Stimulated activated CD4-positive, alpha-beta T cell treated with anti-CD3 and anti-CD28 coated beads, Interleukin-12 subunit alpha, Interleukin-12 subunit beta, amount 100 ng/mL, for 4 hours (primary cell): Measurements from ENCODE around the gene PEX14.

Experiments
- DNase-seq: peaks from one replicate; pipeline ENCODE4 v3.0.0-alpha.2; 2020

The PEX14 gene

DNA sequence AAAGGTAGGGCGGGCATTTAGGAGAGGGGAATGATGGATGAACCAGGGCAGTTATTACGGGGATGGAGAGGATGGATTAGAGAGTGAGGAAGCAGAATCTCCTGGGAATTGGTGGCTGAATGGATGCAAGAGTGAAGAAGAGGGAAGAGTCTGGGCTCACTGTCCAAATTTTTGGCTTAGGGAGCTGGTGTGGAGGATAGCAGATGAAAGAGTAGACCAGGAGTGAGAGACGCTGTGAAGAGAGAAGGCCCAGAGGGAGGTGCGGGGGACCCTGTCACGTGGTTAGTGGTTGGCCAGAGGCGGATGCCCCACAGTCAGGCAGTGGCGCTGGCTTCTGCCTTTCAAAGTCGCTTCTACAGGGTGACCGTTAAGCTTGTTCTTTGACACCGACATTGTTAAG lies 78.4 kb downstream of the PEX14 start:
- DNase-seq: no peak

DNA sequence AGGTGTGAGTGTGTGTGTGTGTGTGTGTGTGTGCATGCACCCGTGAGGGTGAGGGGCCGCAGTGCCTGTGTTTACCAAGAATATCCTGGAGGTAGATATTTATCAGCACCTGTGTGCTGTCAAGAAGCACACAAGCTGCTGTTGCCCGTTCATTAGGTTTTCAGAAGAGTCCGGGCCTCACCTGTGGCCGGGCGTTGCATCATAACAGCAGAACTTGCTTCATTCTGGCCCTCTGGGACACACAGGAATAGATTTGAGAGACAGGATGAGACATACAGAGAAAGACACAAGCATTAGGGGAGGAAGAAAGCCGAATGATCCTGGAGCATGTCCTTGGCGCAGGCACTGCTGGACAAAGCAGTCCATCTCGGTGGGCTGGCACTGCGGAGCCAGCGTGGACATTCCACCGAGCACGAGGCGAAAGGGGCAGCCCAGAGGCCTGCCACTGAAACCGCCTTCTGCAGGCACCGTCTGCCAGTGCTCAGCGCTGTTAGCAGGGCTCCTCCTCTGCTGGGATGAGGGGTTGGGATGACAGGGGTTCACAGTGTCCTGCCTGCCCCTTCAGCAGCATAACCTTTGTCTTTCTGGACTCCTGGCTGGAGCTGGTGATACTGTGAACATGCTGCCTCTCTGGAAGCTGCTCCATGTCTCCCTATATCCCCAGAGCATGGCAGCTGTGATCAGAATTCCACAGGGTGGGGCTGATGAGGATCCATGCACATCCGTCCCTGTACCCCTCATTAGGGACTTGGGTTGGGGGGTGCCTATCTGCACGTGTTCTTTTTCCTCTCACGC lies 81.1 kb downstream of the PEX14 start:
- DNase-seq: no peak

DNA sequence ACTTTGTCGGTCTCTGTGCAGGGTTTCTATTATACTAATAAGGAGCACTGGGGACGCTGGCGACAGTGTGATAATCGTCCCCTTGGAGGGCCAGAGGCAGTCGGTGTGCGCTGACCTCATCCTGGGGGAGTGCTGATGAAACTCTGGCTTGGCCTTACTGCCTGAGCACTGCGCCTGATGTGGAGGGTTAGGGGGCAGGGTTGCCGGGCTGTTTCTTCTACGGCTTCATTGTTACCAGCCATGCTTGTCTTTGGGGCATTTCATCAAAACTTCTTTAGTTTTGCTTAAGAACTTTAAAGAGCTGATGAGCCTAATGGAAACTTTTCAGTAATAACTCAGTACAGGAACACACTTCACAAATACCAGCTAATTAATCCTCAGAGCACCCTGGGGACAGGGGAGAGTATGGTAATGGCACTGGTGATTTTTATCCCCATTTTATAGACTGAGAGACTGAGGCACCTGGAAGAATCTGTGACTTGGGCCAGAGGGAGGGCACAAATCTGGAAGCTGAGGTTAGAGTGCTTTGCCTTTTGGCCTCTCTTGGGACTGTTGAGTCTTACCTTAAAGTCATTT lies 81.8 kb downstream of the PEX14 start:
- DNase-seq: no peak

DNA sequence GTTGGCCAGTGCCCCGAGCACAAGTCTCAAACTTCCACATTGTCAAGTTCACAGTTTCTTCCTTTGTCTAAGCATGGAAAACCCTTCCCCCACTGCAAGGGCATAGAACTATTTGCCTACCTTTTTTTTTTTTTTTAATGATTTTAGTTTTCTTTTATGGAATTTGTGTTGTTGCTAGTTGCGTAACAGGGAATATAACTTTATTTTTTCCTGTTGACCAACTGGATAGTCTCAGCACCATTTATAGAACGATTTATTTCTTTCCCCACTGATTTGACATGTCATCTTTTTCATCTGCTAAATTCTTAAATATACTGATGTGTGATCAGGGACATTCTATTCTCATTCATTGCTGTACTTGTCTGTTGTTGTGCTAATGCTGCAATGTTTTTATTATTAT lies 83.0 kb downstream of the PEX14 start:
- DNase-seq: no peak

DNA sequence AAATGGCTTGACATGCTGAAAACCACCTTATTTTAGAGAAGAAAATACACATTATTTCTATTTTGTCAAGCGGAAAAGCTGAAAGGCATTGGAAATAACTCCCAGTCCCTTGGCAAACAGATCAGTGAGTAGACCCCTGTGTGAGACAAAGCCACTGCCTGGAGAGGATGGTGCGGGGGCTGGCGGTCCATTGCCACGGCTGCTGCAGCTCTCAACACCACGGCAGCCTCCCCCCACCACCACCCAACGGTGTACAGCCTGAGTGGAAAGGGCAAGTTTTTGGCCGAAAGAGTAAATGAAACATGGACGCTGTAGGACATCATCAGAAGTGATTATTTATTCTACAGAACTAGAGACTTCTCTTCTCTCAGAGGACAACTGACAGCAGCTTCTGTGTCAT lies 84.6 kb downstream of the PEX14 start:
- DNase-seq: no peak

DNA sequence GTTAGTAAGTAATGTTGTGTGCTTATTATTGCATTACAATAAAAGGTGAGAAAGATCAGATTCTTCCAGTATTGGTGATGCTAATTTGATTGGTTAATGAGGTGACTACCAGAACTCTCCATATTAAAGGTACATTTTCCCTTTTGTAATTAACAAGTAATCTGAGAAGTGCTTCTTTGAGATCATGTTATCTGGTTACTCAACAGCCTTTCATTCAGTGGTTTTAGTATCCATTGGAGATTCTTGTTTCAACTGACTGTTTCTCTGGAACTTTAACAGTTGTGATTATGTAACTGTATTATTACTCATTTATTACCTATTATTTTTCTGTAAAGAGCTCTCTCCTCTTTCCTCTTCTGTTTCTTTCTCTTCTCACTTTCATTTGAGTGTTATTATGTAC lies 86.7 kb downstream of the PEX14 start:
- no peak for DNase-seq

DNA sequence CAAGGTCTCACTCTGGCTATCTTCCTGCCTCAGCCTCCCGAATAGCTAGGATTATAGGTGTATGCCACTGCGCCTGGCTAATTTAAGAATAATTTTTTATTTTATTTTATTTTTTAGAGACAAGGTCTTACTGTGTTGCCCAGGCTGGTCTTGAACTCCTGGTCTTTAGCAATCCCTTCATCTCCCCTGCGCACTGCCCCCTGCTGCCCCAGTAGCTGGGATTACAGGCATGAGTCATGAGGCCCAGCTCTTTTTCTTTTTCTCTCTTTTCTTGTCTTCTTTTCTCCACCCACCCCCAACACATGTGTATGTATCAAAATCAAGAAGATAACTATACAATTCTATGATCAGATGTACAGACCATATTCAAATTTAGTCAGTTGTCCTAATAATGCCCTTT lies 87.2 kb downstream of the PEX14 start:
- DNase-seq: no peak

DNA sequence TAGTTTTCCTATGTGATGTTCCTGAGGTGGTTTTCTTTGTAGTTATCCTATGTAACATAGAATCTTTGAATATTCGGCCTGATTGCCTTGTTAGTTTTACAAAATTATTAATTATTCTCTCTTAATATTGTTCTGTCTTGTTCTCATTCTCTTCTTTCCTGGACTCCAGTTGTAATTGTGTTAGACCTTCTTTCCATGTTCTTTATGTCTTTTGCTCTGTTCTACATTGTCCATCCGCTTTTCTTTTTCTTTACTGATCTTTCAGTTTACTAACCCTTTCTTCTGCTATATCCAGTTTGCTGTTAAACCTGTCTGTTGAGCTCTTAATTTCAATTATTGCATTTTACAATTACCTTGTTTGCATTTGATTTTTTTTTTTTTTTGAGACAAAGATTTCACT lies 89.3 kb downstream of the PEX14 start:
- no peak for DNase-seq

DNA sequence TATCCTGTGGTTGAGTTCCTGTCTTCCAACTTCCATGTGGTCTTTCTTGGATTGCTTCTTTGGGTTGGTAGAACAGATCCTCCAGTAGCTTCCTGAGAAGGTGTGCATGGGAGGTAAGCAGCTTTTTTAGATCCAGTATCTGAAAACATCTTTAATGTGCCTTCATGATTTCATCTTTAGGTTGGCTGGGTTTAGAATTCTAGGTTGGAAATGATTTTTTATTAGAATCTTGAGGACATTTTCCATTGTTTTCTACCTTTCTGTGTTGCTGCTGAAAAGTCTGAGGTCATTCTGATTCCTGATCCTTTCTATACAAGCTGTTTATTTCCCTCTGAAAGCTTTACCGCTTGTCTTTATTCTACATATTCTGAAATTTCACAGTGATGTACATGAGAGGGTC lies 94.8 kb downstream of the PEX14 start:
- DNase-seq: no peak

DNA sequence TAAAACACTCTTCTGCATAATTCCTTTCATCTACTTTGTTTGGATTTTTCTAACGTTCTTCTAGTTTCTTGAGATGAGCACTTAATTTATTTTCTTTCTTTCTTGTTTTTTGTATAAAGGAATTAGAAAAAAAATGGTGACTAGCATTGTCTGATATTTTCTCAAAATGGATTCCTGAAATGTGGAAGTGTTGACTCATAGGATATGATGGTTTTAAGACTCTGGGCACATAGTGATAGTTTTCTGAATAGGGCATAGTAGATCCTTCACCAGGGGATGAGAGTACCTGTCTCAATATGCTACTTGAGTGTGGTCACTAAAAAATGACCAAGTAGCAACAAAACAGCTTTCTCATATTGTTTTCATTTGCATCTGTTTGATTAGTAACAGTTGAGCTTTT lies 100.9 kb downstream of the PEX14 start:
- DNase-seq: no peak

DNA sequence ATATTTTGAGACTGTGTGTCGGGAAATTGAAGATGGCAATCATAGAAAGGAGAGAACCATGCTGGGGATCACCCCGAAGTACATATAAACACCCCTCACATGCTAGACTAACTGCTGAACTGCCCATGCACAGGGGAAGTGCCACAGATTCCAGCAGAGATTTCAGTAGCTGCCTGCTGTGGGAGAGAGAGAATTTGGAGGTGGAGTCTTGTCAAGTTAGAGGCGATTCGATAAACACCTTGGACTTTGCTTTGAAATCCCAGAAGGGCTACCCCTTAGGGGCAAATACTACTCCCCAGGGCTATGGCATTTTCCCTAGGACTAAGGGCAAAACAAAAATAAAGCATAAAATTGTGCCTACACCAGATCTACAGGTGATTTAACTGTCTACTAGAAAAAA lies 103.3 kb downstream of the PEX14 start:
- no peak for DNase-seq

DNA sequence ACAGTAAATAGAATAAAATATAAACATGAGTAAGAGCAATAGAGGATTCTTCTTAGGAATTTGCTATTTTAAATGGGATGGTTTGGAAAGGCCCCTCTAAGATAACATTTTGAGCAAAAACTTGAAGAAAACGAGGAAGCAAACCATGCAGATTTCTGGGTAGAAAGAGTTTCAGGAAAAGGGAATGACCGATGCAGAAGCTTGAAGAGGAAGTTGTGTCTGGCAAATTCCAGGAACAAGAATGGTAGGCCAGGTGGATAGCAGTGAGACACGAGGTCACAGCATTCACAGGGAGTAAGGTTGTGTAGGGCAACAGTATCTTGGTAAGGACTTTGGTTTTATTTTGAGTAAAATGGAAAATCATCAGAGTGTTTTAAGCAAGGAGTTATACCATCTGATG lies 108.9 kb downstream of the PEX14 start:
- DNase-seq: no peak

DNA sequence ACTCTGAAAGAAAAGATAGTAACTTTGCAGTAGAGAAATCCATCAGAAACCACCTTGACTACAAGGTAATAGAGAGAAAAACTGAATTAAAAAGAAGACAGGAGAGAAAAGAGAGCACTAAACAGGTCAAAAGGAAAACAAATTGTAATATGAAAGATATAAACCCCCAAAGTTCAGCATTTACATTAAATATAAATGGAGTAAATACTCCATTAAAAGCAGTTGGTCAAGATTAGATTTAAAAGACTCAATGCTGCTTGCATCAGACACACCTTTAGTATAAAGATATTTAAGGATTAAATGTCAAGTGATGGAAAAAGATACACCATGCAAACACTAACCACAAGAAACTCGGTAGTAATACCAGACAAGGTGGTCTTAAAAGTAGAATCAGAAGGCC lies 110.5 kb downstream of the PEX14 start:
- no peak for DNase-seq

DNA sequence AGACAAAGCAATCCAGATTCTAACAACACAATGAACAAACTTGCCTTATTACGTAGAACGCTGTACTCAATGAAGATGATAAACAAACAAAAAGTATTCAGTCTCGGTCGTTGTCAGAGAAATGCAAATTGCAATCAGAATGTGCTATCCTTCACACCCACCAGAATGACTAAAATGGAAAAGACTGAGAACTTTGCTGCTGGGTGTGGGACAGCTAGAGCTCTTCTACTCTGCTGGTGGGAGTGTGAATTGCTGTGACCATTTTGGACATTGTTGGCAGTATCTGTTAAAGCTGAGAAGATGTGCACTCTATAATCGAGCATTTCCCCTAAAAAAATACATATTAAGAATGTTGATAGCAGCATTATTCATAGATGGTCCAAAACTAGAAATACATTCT lies 111.4 kb downstream of the PEX14 start:
- DNase-seq: no peak

DNA sequence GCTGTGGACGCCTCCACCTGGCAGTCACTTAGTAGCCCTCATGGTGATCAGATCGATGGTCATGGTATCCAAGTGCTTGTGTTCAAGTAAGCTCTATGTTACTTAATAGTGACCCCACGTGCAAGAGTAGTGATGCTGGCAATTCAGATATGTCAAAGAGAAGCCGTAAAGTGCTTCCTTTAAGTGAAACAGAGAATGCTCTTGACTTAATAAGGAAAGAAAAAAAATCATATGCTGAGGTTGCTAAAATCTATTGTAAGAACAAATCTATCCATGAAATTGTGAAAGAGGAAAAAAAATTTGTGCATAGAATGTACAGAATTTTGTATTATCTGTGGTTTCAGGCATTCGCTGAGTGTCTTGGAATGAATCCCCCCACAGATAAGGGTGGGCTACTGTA lies 113.9 kb downstream of the PEX14 start:
- no peak for DNase-seq

DNA sequence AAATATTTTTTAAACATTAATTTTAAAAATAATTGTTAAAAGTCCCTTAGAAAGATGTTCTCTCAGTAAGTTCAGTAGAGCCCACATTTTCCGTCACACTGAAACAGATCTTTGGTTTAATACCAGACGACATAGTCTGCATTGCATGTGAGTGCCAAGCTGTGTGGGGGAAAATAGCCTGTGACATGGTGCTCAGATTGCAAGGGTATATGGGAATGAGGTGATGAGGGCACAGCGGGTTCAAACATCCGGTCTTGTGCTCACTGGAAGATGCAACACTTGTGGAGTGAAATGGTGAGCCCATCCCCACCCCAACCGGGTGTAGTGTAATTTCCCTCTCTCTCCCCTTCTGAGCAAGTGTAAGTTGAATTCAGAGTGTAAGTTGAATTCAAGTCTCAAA lies 114.3 kb downstream of the PEX14 start:
- DNase-seq: no peak

DNA sequence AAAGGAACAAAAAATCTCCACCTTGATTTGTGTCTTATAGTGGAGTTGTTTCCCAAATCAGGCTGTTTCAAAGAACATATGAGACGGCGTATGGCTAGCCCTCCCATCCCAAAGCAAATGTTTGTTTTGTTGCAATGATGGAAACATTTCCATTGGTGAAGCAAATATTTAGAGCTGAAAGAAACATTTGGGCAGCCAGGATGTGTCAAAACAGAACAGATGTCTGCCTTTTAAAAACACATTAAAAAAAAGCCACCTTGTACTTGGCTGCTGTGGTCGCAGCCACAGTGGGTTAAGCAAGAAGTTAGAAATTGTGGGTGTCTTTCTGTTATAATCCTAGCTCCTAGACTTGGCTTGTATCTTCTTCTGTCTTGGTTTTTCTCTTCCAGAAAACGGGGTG lies 116.3 kb downstream of the PEX14 start:
- DNase-seq: no peak

DNA sequence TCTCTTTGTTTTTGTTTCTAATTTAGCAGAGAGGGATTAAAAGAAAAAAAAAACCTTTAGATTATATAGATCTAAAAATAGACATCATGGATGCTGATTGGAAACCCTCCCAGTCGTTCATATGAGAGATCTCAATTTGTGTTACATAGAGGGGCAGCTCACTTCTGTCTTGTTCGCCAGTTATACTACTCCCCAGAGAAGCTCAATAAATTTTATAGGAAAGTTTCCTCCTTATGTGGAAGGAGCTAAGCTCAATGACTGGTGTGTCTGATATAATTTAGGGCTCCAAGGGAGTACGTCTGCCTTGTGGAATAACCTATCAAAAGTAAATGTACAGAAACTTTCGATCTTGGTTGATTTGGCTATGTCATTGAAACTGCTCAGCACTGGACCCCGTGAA lies 117.6 kb downstream of the PEX14 start:
- DNase-seq: no peak

DNA sequence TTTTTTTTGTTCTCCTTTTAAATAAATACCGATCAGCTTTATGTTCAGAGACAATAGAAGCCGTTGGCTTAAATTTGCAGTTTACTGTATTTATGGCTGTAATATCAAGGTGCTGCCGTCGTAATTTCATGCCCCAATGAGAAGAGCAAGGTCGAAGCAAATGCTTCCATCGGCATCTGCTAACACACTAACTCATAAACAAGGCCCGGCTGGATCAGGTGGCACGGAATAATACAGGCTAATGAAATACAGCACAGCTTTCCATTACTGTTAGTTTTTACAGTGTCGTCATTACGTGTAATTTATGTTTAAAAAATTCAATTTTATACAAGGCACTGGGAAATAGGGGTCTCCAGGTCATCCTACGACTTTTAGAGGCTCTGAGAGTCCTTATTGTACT lies 119.0 kb downstream of the PEX14 start:
- DNase-seq: no peak

DNA sequence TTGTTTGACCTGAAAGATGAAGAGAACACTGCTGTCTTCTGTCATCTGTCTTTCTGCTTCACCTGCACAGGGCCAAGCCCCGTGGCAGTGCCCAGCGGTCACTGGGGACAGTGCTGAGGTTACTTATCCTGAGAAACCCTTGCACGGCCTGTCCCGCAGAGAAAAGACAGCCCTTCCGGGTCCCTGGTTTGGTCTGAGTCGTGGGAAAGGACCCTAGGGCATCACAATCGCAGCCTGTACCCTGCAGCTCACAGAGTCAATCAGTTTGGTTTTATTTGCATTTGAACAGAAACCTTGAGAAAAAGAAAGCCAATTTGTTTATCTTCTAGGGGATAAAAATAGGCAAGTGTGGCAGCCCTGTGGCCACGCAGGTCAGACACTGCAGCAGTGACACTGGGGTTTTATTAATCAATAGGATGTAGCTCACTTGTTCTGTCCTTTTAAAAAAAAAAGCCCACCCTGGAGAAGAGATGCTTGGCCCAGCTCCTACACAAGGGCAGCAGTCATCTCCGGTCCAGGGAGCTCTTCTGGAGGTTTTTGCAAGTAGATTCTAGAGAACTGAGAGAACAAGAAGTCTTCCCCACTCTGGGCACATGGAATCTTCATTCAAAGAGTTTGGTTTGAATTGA lies 120.0 kb downstream of the PEX14 start:
- no peak for DNase-seq

DNA sequence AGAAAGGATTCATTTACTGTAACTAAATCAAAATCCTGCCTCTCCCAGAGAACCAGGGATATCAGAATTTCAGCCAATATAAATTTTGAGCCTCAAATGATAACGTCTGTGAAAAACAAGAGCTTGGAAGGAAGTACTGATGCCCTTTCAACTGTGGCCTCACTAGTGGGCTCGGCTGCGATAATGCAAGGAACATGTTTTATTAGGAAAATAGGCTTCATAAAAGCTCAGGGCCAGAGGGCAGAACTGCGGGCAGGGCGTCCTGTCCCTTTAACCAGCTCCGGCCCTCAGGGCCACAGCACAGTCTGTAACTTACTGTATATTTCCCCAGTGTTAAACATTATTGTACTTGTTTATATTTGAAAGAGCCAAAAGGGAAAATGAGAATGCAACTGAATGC lies 122.0 kb downstream of the PEX14 start:
- no peak for DNase-seq

DNA sequence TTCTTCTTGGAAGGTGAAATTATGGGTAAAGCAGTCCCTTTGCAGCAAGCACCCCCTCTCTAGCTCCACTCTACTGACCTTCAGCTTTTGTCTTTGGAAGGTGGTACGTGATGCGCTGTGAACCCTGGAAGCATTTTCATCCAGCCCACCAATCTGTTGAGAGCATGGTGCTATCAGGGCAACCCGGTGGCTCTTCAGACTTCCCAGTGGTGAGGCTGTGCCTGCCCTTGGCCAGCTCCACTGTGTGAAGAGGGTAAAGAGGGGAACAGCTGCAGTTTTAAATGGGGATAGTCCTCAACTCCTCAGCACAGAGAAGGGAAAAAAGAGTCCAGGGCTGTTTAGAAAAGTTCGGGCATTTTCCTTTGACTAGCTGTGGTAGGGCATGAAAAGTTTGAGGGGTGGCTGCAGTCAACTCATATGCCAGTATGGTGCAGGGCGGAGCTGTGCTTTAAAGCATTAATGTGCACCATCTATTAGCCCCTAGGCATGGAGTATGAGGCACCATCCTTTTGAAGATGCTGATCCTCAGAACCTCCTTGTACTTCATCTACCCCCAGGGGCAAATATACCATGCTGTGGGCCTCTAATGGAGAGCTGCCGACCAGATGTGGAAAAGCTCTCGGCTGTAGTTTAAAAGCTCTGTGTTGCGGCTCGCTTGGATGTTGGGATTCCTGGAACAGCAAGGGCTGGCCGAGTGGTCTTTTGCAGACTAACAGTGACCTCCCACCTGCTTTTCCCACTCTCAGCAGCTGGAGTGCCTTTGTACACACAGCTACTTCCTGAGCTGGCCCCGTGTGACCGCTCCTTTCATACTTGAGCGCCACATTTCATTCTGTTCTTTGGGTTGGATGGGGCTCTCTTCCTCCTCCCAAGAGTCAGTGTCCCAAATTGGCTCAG lies 123.0 kb downstream of the PEX14 start:
- no peak for DNase-seq

DNA sequence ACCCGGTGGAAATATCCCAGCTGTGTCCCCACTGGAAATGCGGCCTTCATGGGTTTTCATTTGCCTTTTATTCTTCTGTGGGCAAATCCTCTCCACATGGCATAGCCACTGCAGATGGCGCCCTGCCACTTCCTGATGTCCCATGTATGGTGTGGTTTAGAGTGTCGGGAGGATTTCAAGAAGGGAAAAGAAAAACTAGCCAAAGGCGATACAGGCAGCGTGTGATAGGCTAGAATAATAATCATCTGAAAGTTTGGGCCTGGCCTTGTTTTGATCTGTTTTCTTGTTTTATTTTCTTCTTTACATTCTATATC lies 123.6 kb downstream of the PEX14 start:
- no peak for DNase-seq
